Measurements from ENCODE around the gene ETS1. TPM values are rescaled to one million over a fixed set of nuclear protein-coding genes. Genes with fewer than 3 reads are reported as not detected.

Gene ETS1
- total and polyA plus RNA-seq, 2 experiments from 2014 or later: 6.7 to 21.8 TPM

DNA sequence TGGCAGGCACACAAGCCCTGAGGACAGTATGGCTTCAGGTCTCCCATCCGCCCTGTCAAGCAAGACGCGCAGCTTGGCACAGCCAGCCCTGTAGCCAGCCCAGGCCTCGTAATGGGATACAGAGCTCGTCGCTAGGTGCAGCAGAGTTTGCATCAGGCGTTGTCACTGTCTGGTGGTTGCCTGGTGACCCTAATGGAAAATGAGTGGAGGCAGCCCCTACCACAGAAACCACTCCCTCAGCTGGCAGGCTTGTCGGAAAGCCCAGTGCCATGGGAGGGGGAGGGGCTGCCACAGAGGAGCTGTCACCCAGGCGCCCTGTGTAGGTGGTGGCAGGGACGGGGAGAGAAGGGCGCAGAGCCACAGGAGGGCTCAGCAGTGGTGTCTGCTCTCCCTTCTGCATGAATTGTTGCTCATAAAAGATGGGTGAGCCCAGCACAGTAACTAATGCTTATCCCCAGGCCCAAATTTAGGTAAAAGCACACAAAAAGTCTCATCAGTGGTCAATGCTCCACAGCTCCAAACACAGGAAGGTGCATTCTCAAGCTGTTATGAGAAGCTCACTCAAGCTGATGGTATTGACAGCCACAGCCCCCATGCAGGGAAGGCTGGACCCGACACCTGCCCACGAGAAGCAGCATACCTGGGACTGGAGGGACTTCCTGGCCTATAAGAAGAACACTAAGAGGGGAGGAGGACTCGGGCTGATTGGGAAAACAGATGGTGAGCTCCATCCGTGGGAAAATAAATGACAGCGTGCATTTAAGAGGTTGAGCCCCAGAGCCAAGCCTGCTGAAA lies 164.6 kb downstream of the ETS1 start:
- WGBS (ENCODE audit: low lambda C conversion rate, missing lambda C conversion rate): 87% methylated on average over 16 of the region's 16 CpGs
- H3K4me1 ChIP-seq (ENCODE audit: insufficient read depth): peaks cover 14% of the 10 kb centered on the region
- no peaks in the 10 kb centered on the region for H3K36me3 ChIP-seq (replicated peaks; ENCODE audit: insufficient read depth, low read depth)
- no peak for TF ChIP-seq EZH2 (IDR thresholded peaks at IDR 0.05; ENCODE audit: borderline replicate concordance)
- no peak for TF ChIP-seq EZH2phosphoT487 (IDR thresholded peaks at IDR 0.05; ENCODE audit: low read depth, severe bottlenecking, unreplicated experiment)
- TF ChIP-seq, protein P1, sequence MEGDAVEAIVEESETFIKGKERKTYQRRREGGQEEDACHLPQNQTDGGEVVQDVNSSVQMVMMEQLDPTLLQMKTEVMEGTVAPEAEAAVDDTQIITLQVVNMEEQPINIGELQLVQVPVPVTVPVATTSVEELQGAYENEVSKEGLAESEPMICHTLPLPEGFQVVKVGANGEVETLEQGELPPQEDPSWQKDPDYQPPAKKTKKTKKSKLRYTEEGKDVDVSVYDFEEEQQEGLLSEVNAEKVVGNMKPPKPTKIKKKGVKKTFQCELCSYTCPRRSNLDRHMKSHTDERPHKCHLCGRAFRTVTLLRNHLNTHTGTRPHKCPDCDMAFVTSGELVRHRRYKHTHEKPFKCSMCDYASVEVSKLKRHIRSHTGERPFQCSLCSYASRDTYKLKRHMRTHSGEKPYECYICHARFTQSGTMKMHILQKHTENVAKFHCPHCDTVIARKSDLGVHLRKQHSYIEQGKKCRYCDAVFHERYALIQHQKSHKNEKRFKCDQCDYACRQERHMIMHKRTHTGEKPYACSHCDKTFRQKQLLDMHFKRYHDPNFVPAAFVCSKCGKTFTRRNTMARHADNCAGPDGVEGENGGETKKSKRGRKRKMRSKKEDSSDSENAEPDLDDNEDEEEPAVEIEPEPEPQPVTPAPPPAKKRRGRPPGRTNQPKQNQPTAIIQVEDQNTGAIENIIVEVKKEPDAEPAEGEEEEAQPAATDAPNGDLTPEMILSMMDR (IDR thresholded peaks at IDR 0.05; ENCODE audit: poor library complexity): no peak
- no peak overlapping the region for H3K4me2 ChIP-seq
- no peaks in the 10 kb centered on the region for H3K27me3 ChIP-seq
- H4K20me1 ChIP-seq (ENCODE audit: insufficient read depth, poor library complexity, severe bottlenecking): no peaks in the 10 kb centered on the region
- no peaks in the 10 kb centered on the region for H3K9me2 ChIP-seq (replicated peaks; ENCODE audit: insufficient read depth)
- no peak overlapping the region for H2AFZ ChIP-seq
- no peaks in the 10 kb centered on the region for H3K9me3 ChIP-seq (ENCODE audit: low read depth)
- no peak overlapping the region for H3K27ac ChIP-seq
- DNase-seq (ENCODE audit: low spot score): no peak
- no peak overlapping the region for H3K4me3 ChIP-seq
- H3K79me2 ChIP-seq: no peaks in the 10 kb centered on the region

- Histone ChIP-seq H3K9me3 (ENCODE audit: low read depth) (no peaks in the 10 kb centered on the region), H3K27me3 (no peaks in the 10 kb centered on the region), H2AFZ (no peak overlapping the region), H3K4me2 (no peak overlapping the region), H3K27ac (peak overlapping the region; percentile 32), H3K4me1 (ENCODE audit: insufficient read depth) (peaks cover 14% of the 10 kb centered on the region), H3K79me2 (no peaks in the 10 kb centered on the region), H3K4me3 (no peak overlapping the region), H4K20me1 (ENCODE audit: insufficient read depth, poor library complexity, severe bottlenecking) (no peaks in the 10 kb centered on the region), H3K36me3 (replicated peaks; ENCODE audit: insufficient read depth, low read depth) (no peaks in the 10 kb centered on the region), H3K9me2 (replicated peaks; ENCODE audit: insufficient read depth) (no peaks in the 10 kb centered on the region)
- TF ChIP-seq EZH2 (IDR thresholded peaks at IDR 0.05; ENCODE audit: borderline replicate concordance): no peak
- no peak for TF ChIP-seq EZH2phosphoT487 (IDR thresholded peaks at IDR 0.05; ENCODE audit: low read depth, severe bottlenecking, unreplicated experiment)
- TF ChIP-seq, protein P1 (IDR thresholded peaks at IDR 0.05; ENCODE audit: poor library complexity): no peak
- DNase-seq (ENCODE audit: low spot score): peak; percentile 44
- WGBS (ENCODE audit: low lambda C conversion rate, missing lambda C conversion rate): 63% methylated on average over 6 of the region's 6 CpGs
Measured at GRCh38 chr11:128421577-128422330, 165.6 kb downstream of the ETS1 start.

- Histone ChIP-seq H2AFZ (no peak overlapping the region), H3K4me1 (ENCODE audit: insufficient read depth) (peaks cover 14% of the 10 kb centered on the region), H3K27ac (peak overlapping the region; percentile 48), H3K9me3 (ENCODE audit: low read depth) (no peaks in the 10 kb centered on the region), H3K27me3 (no peaks in the 10 kb centered on the region), H3K4me3 (no peak overlapping the region), H3K36me3 (replicated peaks; ENCODE audit: insufficient read depth, low read depth) (no peaks in the 10 kb centered on the region), H3K9me2 (replicated peaks; ENCODE audit: insufficient read depth) (no peaks in the 10 kb centered on the region), H4K20me1 (ENCODE audit: insufficient read depth, poor library complexity, severe bottlenecking) (no peaks in the 10 kb centered on the region), H3K4me2 (no peak overlapping the region), H3K79me2 (no peaks in the 10 kb centered on the region)
- TF ChIP-seq EZH2phosphoT487 (IDR thresholded peaks at IDR 0.05; ENCODE audit: low read depth, severe bottlenecking, unreplicated experiment): no peak
- TF ChIP-seq EZH2 (IDR thresholded peaks at IDR 0.05; ENCODE audit: borderline replicate concordance): no peak
- TF ChIP-seq, protein P1 (IDR thresholded peaks at IDR 0.05; ENCODE audit: poor library complexity): no peak
- no peak for DNase-seq (ENCODE audit: low spot score)
- WGBS (ENCODE audit: low lambda C conversion rate, missing lambda C conversion rate): 69% methylated on average over 4 of the region's 4 CpGs
Measured at GRCh38 chr11:128420951-128421350, 166.4 kb downstream of the ETS1 start.
